ENCODE results near the gene NHLRC4.

The NHLRC4 gene

GRCh38 chr16:566475-567372 lies at the start of gene NHLRC4:
Gene NHLRC4 (plus strand): TSS chr16:567005. CDS start chr16:568048, 1,043 bp downstream.
- no peak for DNase-seq (ENCODE audit: low read depth)

- DNase-seq (ENCODE audit: low read depth): no peak
Observed at GRCh38 chr16:518858-519257, 47.9 kb upstream of the NHLRC4 start.

GRCh38 chr16:519425-519824 lies 47.4 kb upstream of the NHLRC4 start:
- no peak for DNase-seq (ENCODE audit: low read depth)

- no peak for DNase-seq (ENCODE audit: low read depth)
Observed at GRCh38 chr16:519841-520687, 46.7 kb upstream of the NHLRC4 start.

GRCh38 chr16:520847-521246 lies 46.0 kb upstream of the NHLRC4 start:
- no peak for DNase-seq (ENCODE audit: low read depth)

GRCh38 chr16:521381-522210 lies 45.2 kb upstream of the NHLRC4 start:
- DNase-seq (ENCODE audit: low read depth): no peak

GRCh38 chr16:522320-523096 lies 44.3 kb upstream of the NHLRC4 start:
- DNase-seq (ENCODE audit: low read depth): no peak

GRCh38 chr16:523097-523741 lies 43.6 kb upstream of the NHLRC4 start:
- DNase-seq (ENCODE audit: low read depth): no peak

- no peak for DNase-seq (ENCODE audit: low read depth)
Observed at GRCh38 chr16:524274-525040, 42.3 kb upstream of the NHLRC4 start.

GRCh38 chr16:525123-525519 lies 41.7 kb upstream of the NHLRC4 start:
- no peak for DNase-seq (ENCODE audit: low read depth)

- peak; percentile 60 for DNase-seq (ENCODE audit: low read depth)
Observed at GRCh38 chr16:525520-526180, 41.2 kb upstream of the NHLRC4 start.

GRCh38 chr16:526181-527014 lies 40.4 kb upstream of the NHLRC4 start:
- no peak for DNase-seq (ENCODE audit: low read depth)

GRCh38 chr16:527015-527903 lies 39.5 kb upstream of the NHLRC4 start, which contains the start of gene CAPN15:
Gene CAPN15 (plus strand): TSS chr16:527712. CDS start chr16:546839, 19,127 bp downstream.
- no peak for DNase-seq (ENCODE audit: low read depth)

GRCh38 chr16:528111-529011 lies 38.4 kb upstream of the NHLRC4 start:
- DNase-seq (ENCODE audit: low read depth): no peak

GRCh38 chr16:529012-529575 lies 37.7 kb upstream of the NHLRC4 start:
- no peak for DNase-seq (ENCODE audit: low read depth)

Measured in non-pigmented ciliary epithelial cell (primary cell).